ENCODE data around the gene CHST11.

The CHST11 gene

DNA sequence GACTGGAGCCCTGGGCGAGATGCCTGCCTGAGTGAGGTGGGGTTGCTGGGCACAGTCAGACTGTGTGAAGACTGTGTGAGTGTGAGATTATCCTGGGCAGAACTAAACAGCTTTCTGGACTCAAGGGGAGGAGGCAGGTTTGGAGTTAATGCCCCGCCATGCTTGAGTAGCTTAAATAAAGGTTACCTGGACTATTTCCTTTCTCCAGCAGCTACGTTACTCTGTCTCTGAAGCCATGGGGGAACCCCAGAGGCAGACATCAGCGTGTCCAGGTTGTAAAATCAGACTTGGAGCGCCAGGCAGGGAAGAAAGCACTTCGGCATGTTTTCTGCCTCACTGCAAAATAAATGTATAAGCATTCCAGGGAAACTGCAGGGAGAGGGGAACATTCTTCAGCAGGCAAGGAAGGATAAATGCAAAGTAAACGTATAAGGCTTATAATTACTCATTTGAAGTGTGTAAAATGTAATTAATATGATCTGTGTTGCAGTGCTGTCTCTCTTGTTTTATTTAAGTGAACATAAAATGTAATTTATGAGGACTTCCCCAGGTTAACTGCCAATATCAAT is 129.7 kb downstream of the CHST11 start:
- no peak overlapping the region for H3K27ac ChIP-seq
- TF ChIP-seq CTCF (IDR thresholded peaks at IDR 0.05) (no peak), ZFX (IDR thresholded peaks at IDR 0.05; ENCODE audit: borderline replicate concordance) (no peak)

DNA sequence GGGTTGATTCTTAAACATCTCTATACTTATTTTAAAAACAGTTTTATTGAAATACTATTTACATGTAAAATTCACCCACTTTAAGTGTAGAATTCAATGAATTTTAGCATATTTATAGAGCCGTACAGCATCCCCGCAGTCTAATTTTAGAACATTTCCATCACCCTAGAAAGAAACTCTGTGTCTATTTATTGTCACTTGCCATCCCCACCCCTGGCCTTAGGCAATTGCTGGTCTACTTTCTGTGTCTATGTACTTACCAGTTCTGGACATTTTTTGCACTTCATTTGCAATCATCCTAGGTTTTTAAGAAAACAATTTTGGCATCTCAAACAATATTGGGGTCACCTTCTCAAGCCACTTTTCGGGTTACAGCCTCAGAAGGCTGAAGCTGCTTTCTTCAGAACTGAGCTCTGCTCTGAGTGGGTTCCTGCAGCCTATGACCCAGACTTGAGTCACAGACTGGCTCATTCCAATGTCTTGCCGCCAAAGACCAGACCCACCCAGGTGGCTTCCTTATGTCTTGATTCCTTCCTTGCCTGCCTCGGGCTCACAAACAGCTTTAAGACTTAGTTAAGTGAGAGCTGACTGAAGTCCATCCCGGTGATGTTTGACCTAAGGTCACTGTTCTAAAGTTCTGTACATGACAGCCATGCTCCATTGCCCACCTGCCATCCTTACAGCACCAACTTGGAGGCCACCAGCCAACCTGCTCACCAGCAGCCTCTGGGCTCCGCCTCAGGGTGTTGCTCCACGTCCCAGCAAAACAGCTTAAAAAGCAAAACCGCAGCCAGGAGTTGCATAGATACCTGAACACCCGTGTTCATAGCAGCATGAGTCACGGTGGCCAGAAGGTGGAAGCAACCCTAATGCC is 131.5 kb downstream of the CHST11 start:
- no peak overlapping the region for H3K27ac ChIP-seq
- TF ChIP-seq CTCF (IDR thresholded peaks at IDR 0.05): no peak

DNA sequence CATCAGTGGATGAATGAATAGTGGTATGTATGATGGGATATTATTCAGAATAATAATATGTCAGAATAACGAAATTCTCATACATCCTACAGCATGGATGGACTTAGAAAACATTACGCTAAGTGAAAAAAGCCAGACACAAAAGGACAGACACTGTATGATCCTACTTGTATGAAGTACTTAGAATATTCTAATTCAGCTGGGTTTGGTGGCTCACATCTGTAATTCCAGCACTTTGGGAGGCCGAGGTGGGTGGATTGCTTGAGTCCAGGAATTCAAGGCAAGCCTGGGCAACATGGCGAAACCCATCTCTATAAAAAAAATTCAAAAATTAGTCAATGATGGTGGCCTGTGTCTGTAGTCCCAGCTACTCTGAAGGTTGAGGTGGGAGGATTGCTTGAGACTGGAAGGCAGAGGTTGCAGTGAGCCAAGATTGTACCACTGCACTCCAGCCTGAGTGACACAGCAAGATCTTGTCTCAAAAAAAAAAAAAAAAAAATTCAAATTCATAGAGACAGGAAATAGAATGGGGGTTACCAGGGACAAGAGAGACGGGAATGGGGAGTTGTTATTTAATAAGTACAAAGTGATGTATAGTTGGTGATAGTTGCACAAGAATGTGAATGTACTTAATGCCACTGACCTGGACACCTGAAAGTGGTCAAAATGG is 132.3 kb downstream of the CHST11 start:
- no peak overlapping the region for H3K27ac ChIP-seq
- TF ChIP-seq ZFX (IDR thresholded peaks at IDR 0.05; ENCODE audit: borderline replicate concordance): no peak
- TF ChIP-seq CTCF (IDR thresholded peaks at IDR 0.05): no peak

DNA sequence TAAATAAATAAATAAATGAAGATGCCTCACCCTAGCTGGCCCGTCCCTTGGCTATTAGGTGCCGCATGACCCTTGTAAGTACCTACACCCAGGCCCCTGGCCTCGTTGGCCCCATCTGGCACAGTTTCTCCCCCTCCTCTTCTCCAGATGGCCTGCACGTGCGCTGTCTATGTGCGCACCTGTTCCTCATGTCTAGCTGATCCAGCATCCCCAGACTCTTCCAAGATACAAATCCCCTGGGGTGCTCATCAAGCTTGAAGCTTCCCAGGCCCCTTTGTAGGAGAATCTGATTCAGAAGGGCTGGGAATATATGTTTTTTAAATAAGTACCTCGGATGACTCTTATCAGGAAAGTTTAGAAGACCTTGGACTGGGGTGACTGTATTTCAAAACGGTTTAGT is 133.3 kb downstream of the CHST11 start:
- no peak overlapping the region for H3K27ac ChIP-seq
- TF ChIP-seq CTCF (IDR thresholded peaks at IDR 0.05) (no peak), ZFX (IDR thresholded peaks at IDR 0.05; ENCODE audit: borderline replicate concordance) (no peak)

DNA sequence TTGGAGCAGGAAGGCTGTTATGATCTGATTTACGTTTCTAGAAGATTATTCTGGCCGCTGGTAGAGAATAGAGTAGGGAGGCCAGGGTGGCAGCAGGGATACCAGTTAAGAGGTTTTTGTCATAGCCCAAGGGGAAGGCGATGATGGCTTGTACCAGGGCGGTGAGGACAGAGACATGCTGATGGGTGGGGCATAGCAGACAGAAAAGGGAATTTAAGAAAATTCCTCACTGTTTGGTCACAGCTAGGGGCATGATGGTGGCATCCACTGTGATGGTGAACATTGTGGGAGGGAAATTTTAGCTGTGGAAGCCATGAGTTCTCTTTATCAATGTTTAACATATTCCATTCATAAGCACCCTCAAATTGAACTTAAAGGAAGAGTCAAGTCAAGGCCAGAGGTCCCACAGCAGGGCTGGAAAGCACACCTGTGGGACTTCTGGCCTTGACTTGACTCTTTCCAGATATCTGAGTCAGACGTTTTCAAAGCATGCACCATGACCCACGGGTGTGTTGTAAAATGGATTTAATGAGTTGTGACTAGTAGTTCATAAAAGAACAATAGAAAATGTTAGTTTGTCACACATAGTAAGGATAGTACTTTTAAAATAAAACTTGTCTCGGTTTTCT is 134.6 kb downstream of the CHST11 start:
- no peak for TF ChIP-seq ZFX (IDR thresholded peaks at IDR 0.05; ENCODE audit: borderline replicate concordance)
- TF ChIP-seq CTCF (IDR thresholded peaks at IDR 0.05): no peak
- no peak overlapping the region for H3K27ac ChIP-seq

DNA sequence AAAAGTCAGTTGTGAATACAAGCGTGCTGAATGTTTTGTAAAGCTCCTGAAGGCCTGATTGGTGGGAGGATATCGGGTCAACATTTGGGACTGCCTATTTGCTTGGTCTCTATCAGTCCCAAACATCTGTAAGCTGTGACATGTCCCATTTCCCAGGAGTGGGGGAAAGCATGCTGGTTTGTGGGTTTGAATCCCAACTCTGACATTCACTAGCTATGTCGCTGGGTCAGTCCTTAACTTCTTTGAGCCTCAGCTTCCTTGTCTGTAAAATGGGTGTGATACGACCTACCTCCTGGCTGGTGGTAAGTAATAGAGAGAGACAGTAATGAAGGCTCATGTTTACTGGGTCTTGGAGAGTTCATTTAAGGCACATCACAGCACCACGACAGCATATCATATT is 136.7 kb downstream of the CHST11 start:
- TF ChIP-seq CTCF (IDR thresholded peaks at IDR 0.05) (no peak), ZFX (IDR thresholded peaks at IDR 0.05; ENCODE audit: borderline replicate concordance) (no peak)
- H3K27ac ChIP-seq: no peak overlapping the region

Measured in 22Rv1 (cell line).